ENCODE results near the gene TSPAN15. TPM values are rescaled to one million over a fixed set of nuclear protein-coding genes. Genes with fewer than 3 reads are reported as not detected.
"Not testable (repeated sequence)": the region's sequence is repeated elsewhere in the genome, so short reads cannot be mapped to it uniquely, and the experiment has no call there.

The TSPAN15 gene
- total RNA-seq, 6 donors from 2014 or later: 19.9 to 69.5 (median 63.0) TPM

DNA sequence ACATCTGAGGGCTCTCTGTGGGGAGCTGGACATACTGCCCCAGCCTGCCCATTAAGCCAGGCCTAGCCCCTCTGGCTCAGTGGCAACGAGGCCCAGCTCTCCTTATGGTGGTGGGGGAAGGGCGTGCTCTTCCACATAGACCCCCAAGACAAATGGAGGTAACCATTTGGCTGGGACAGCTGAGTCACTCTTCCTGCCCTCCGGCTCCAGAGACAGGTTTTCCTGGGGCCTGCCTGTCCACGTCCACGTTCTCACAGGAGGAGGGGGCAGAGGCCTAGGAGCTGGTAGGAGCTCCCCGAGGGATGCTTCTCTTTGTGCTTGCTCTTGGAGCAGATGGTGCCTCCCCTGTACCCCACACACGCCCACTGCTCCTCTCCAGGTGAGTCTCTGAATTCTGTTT is 33.5 kb downstream of the TSPAN15 start:
- H3K27ac ChIP-seq: peak overlapping the region in 2 of 4 donors; percentile 17 to 84
- DNase-seq (no peak), ATAC-seq (ENCODE audit: low FRiP score in 2 of 2) (no peak)
- TF ChIP-seq POLR2A (IDR thresholded peaks at IDR 0.05): no peak
- H3K4me3 ChIP-seq: no peak overlapping the region
- peaks cover 0 to 28% (median 0%) of the 10 kb centered on the region in 4 donors for H3K36me3 ChIP-seq
- H3K4me1 ChIP-seq: peaks cover 20 to 46% (median 32%) of the 10 kb centered on the region in 4 donors
- H3K9me3 ChIP-seq: peaks cover 0 to 7% (median 5%) of the 10 kb centered on the region in 4 donors
- 90 to 91% methylated on average over 7 of the region's 7 CpGs for WGBS, 2 donors
- no peaks in the 10 kb centered on the region for H3K27me3 ChIP-seq

- H3K27me3 ChIP-seq: no peaks in the 10 kb centered on the region
- H3K27ac ChIP-seq: peak overlapping the region in 1 of 4 donors; percentile 53
- peaks cover 2 to 24% (median 10%) of the 10 kb centered on the region in 4 donors for H3K4me1 ChIP-seq
- TF ChIP-seq EP300 (IDR thresholded peaks at IDR 0.05) (no peak), POLR2A (IDR thresholded peaks at IDR 0.05) (no peak), POLR2AphosphoS5 (IDR thresholded peaks at IDR 0.05) (no peak)
- TF ChIP-seq, protein P1, sequence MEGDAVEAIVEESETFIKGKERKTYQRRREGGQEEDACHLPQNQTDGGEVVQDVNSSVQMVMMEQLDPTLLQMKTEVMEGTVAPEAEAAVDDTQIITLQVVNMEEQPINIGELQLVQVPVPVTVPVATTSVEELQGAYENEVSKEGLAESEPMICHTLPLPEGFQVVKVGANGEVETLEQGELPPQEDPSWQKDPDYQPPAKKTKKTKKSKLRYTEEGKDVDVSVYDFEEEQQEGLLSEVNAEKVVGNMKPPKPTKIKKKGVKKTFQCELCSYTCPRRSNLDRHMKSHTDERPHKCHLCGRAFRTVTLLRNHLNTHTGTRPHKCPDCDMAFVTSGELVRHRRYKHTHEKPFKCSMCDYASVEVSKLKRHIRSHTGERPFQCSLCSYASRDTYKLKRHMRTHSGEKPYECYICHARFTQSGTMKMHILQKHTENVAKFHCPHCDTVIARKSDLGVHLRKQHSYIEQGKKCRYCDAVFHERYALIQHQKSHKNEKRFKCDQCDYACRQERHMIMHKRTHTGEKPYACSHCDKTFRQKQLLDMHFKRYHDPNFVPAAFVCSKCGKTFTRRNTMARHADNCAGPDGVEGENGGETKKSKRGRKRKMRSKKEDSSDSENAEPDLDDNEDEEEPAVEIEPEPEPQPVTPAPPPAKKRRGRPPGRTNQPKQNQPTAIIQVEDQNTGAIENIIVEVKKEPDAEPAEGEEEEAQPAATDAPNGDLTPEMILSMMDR (IDR thresholded peaks at IDR 0.05): no peak
- peaks cover 0 to 7% (median 5%) of the 10 kb centered on the region in 4 donors for H3K9me3 ChIP-seq
- no peak overlapping the region for H3K4me3 ChIP-seq
- no peak for DNase-seq
- ATAC-seq (ENCODE audit: low FRiP score in 2 of 2): no peak
- WGBS, 2 donors: 70 to 73% methylated on average over 8 to 9 of the region's 9 CpGs
- peaks cover 0 to 30% (median 0%) of the 10 kb centered on the region in 4 donors for H3K36me3 ChIP-seq
These were observed 35.9 kb downstream of the TSPAN15 start for GRCh38 chr10:69486922-69487730.

DNA sequence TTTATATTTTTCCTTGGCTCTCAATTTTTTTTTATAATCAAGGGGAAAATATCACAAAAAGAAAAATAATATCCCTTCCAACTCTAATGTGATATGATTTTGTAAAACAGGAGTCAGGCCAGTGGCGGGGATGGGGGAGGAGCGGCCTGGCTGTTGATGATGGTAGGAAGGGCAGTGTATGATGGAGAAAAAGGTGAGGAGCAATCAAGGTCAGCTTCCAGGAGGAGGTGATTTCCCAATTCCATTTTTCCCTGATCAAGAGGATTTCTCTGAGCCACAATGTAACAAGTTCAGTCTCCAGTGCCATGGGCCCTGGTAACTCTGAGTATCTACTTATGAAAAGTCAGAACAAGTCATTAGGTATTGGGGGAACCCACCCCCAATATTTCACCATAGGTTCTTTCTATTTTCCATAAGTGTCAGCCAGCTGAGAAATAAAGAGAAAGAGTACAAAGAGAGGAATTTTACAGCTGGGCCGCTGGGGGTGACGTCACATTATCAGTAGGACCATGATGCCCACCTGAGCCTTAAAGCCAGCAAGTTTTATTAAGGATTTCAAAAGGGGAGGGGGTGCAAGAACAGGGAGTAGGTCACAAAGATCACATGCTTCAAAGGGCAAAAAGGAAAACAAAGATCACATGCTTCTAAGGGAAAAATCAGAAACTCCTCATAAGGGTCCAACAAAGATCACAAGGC is 37.0 kb downstream of the TSPAN15 start:
- H3K9me3 ChIP-seq; H3K27ac ChIP-seq; H3K4me3 ChIP-seq; H3K27me3 ChIP-seq; DNase-seq; ATAC-seq (ENCODE audit: low FRiP score in 2 of 2): not testable (repeated sequence)
- Histone ChIP-seq H3K36me3 (peaks cover 0 to 30% (median 0%) of the 10 kb centered on the region in 4 donors), H3K4me1 (peaks cover 3 to 26% (median 15%) of the 10 kb centered on the region in 4 donors)
- WGBS, 2 donors: 82 to 90% methylated on average over 4 of the region's 4 CpGs

DNA sequence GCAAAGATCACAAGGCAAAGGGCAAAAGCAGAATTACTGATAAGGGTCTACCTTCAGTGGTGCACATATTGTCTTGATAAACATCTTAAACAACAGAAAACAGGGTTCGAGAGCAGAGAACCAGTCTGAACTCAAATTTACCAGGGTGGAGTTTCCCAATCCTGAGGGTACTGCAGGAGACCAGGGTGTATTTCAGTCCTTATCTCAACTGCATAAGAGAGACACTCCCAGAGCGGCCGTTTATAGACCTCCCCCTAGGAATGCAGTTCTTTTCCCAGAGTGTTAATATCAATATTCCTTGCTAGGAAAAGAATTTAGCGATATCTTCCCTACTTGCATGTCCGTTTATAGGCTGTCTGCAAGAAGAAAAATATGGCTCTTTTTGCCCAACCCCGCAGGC is 37.6 kb downstream of the TSPAN15 start:
- not testable (repeated sequence) for ATAC-seq (ENCODE audit: low FRiP score in 2 of 2); H3K27me3 ChIP-seq; H3K9me3 ChIP-seq; H3K4me3 ChIP-seq; DNase-seq; H3K27ac ChIP-seq
- Histone ChIP-seq H3K36me3 (peaks cover 0 to 27% (median 0%) of the 10 kb centered on the region in 4 donors), H3K4me1 (peaks cover 3 to 20% (median 12%) of the 10 kb centered on the region in 4 donors)
- WGBS, 2 donors: 85 to 87% methylated on average over 6 of the region's 6 CpGs

DNA sequence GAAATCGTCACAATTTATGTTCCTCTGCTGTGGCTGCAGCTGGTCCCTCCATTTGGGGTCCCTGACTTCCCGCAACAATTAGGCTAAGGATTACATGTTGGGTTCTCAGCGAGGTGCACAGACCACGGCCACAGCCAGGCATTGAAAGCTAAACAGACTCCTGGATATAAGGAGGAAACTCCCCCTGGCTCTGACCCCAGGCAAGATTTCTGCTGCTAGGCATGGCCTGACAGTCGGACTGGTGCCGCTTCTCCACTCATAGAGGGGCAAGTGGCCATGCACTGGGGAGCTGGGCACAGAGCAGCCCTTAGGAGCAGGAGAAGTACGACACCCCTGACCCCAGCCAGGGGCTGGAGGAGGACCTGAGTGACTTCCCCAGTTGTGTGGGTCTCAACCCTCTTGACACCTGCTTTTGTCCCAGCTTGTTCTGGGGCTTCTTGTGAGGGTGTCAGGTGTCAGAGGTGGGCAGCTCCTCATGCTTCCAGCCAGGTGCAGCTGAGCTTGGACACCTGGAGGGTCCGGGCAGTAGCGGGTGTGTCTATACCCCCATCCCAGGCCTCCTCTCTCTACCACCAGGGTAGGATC is 38.3 kb downstream of the TSPAN15 start:
- WGBS, 2 donors: 96% methylated on average over 6 to 8 of the region's 9 CpGs
- peaks cover 0 to 16% (median 10%) of the 10 kb centered on the region in 4 donors for H3K4me1 ChIP-seq
- no peak overlapping the region for H3K4me3 ChIP-seq
- DNase-seq (no peak), ATAC-seq (ENCODE audit: low FRiP score in 2 of 2) (no peak)
- H3K36me3 ChIP-seq: peaks cover 0 to 23% (median 0%) of the 10 kb centered on the region in 4 donors
- H3K27me3 ChIP-seq: no peaks in the 10 kb centered on the region
- H3K9me3 ChIP-seq: peaks cover 0 to 7% (median 5%) of the 10 kb centered on the region in 4 donors
- no peak overlapping the region for H3K27ac ChIP-seq
- TF ChIP-seq, protein P1 (IDR thresholded peaks at IDR 0.05): no peak
- TF ChIP-seq EP300 (IDR thresholded peaks at IDR 0.05): no peak
- no peak for TF ChIP-seq POLR2AphosphoS5 (IDR thresholded peaks at IDR 0.05)
- no peak for TF ChIP-seq POLR2A (IDR thresholded peaks at IDR 0.05)

DNA sequence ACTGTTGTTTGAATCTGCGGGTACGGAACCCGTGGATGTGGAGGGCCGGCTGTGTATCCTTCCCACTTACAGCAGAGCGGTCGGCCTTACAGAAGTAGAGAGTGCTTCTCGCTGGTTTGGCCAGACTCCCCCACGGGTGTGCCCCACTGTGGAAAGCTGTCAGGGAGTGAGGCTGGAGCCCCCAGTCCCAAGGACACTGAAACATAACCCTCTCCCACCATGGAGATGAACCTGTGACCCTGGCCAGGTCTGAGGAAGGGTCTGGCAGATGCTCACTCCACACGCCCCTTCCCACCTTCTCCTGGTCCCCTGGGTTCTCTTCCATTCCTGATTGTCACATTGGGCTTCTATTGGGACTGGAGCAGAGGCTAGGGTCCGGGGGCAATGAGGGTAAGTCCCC is 39.6 kb downstream of the TSPAN15 start:
- H3K36me3 ChIP-seq: peaks cover 0 to 11% (median 6%) of the 10 kb centered on the region in 4 donors
- H3K27ac ChIP-seq: peak overlapping the region in 1 of 4 donors; percentile 10
- ATAC-seq (ENCODE audit: low FRiP score in 2 of 2) (no peak), DNase-seq (no peak)
- H3K4me1 ChIP-seq: peaks cover 0 to 16% (median 10%) of the 10 kb centered on the region in 4 donors
- H3K4me3 ChIP-seq: no peak overlapping the region
- H3K9me3 ChIP-seq: peaks cover 0 to 7% (median 5%) of the 10 kb centered on the region in 4 donors
- TF ChIP-seq, protein P1 (IDR thresholded peaks at IDR 0.05): no peak
- 93% methylated on average over 9 to 10 of the region's 10 CpGs for WGBS, 2 donors
- no peaks in the 10 kb centered on the region for H3K27me3 ChIP-seq
